Skeletal muscle tissue (tissue), 4 donors: ENCODE data around the gene CMIP. TPM values are rescaled to one million over a fixed set of nuclear protein-coding genes. Genes with fewer than 3 reads are reported as not detected.

Experiments used
- H3K27ac ChIP-seq: one replicate; pipeline ENCODE4 v1.7.0; 2013; ENCODE audit warnings: mild to moderate bottlenecking, low read depth, low read length, inconsistent platforms
- H3K27me3 ChIP-seq, 3 donors: one replicate each; pipeline ENCODE4 v1.7.0; 2013; ENCODE audit warnings: low read length in 3 of 3; ENCODE audit not compliant: control insufficient read depth in 3 of 3, insufficient read depth in 3 of 3
- H3K36me3 ChIP-seq, 3 donors: one replicate each; pipeline ENCODE4 v1.7.0; 2013; ENCODE audit warnings: low read length in 3 of 3; ENCODE audit not compliant: control insufficient read depth in 3 of 3, insufficient read depth in 3 of 3
- H3K4me1 ChIP-seq, 3 donors: one replicate each; pipeline ENCODE4 v1.7.0; 2013; ENCODE audit warnings: low read length in 3 of 3, mild to moderate bottlenecking in 3 of 3; ENCODE audit not compliant: control insufficient read depth in 3 of 3, insufficient read depth in 3 of 3
- H3K4me3 ChIP-seq, 3 donors: one replicate each; pipeline ENCODE4 v1.7.0; 2013; ENCODE audit warnings: low read length in 3 of 3
- H3K9ac ChIP-seq, 3 donors: one replicate each; pipeline ENCODE4 v1.7.0; 2013; ENCODE audit warnings: low read length in 3 of 3, mild to moderate bottlenecking in 3 of 3, moderate library complexity in 2 of 3, low read depth in 1 of 3
- H3K9me3 ChIP-seq, 3 donors: one replicate each; pipeline ENCODE4 v1.7.0; 2013; ENCODE audit warnings: low read length in 3 of 3; ENCODE audit not compliant: control insufficient read depth in 3 of 3
- total RNA-seq: library from RNA; depleted of rRNA; stranded (reverse); fragments of >200 nt; gene quantifications from one replicate; pipeline ENCODE4 v1.2.3, GENCODE V29; 2014
- donor health status: Osteomylitis.

CMIP gene
- total RNA-seq, 1 donor from 2014 or later: 6.8 TPM

DNA sequence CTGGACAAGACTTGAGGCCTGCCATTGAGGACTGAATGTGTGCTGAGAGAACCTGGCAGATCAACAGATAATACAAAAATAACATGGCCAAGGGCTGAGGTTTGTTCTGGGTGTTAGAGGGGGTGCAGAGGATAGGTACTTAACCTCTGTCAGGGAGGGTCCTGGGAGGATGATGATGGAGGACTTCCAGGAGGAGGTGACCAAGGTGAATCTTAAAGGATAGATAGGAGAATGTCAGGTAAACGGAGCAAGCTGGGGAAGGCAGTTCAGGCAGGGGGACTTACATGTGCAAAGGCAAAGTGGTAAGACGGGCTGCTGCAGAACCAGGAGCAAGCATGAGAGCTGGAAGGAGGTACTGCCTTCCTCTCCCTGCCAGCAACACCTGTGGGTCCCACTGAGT, 214.6 kb downstream of the CMIP start:
- Histone ChIP-seq H3K27me3 (no peaks in the 10 kb centered on the region), H3K9me3 (no peaks in the 10 kb centered on the region), H3K36me3 (peaks cover 2 to 18% (median 4%) of the 10 kb centered on the region in 3 donors), H3K9ac (no peak overlapping the region), H3K4me1 (no peaks in the 10 kb centered on the region), H3K27ac (no peak overlapping the region), H3K4me3 (no peak overlapping the region)

DNA sequence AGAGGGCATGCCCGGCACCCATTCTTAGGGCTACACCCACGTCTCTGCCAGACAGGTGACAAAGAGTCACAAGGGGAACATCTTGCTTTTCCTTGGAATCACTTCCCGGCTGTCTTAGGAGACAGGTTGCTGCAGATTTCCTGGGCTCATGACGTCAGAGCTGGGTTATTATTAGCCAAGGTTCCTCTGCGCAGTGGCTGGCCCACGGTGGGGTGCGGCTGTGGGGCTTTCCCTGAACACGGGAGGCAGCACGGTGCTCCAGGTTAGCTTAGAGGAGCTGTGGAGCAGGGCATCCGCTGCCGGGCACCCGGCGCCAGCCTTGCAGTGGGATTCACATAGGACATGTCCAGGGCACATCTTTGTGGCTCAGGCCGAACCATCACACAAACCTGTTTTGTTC, 216.5 kb downstream of the CMIP start:
- Histone ChIP-seq H3K9me3 (peaks cover 0 to 2% (median 0%) of the 10 kb centered on the region in 3 donors), H3K27ac (no peak overlapping the region), H3K36me3 (peaks cover 2 to 21% (median 5%) of the 10 kb centered on the region in 3 donors), H3K4me3 (no peak overlapping the region), H3K9ac (no peak overlapping the region), H3K27me3 (no peaks in the 10 kb centered on the region), H3K4me1 (no peaks in the 10 kb centered on the region)

DNA sequence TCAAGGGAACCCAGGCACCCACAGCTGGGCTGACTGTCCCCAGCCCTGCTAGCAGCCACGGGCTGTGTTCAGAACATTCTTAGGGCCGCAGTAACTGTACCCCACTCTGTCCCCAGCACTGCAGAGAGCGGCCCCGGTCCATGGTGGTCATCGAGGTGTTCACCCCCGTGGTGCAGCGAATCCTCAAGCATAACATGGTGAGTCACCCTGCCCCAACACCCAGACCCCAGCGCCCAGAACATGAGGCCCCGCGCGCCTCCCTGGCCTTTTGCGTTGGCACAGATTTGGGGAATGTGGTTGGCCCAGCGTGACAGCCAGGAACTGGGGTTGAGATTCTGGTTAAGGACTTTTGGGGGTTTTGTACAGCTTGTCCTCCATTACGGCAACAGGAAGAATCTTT, 219.5 kb downstream of the CMIP start:
- Histone ChIP-seq H3K9ac (no peak overlapping the region), H3K27me3 (no peaks in the 10 kb centered on the region), H3K36me3 (peaks cover 2 to 10% (median 2%) of the 10 kb centered on the region in 3 donors), H3K9me3 (peaks cover 0 to 2% (median 0%) of the 10 kb centered on the region in 3 donors), H3K4me3 (no peak overlapping the region), H3K4me1 (no peaks in the 10 kb centered on the region), H3K27ac (no peak overlapping the region)

- H3K27me3 ChIP-seq: no peaks in the 10 kb centered on the region
- no peak overlapping the region for H3K9ac ChIP-seq
- H3K4me3 ChIP-seq: no peak overlapping the region
- peaks cover 0 to 2% (median 0%) of the 10 kb centered on the region in 3 donors for H3K9me3 ChIP-seq
- peaks cover 2 to 9% (median 7%) of the 10 kb centered on the region in 3 donors for H3K36me3 ChIP-seq
- H3K4me1 ChIP-seq: no peaks in the 10 kb centered on the region
- no peak overlapping the region for H3K27ac ChIP-seq
Observed at GRCh38 chr16:81665588-81665987, 221.0 kb downstream of the CMIP start.

DNA sequence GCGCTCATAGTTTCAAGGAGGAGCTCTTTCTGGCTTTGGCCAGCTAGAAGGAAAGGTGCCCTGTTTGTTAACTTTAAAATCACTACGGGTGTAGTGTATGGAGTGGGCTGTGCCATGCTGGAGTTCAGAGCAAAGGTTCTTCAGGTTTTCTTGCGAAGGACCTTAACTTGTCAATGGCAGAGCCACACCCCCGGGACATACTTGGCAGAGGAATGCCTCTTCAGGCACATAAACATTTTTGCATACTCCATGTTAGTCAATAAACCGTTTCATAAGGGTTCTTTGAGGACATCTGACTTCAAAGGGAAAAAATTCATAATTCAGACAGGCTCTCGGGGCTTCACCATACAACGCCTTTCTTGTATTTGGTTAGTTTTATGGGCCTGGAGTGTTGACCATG, 221.5 kb downstream of the CMIP start:
- H3K4me1 ChIP-seq: no peaks in the 10 kb centered on the region
- H3K9me3 ChIP-seq: peaks cover 0 to 2% (median 0%) of the 10 kb centered on the region in 3 donors
- peaks cover 2 to 8% (median 7%) of the 10 kb centered on the region in 3 donors for H3K36me3 ChIP-seq
- no peak overlapping the region for H3K9ac ChIP-seq
- H3K27me3 ChIP-seq: no peaks in the 10 kb centered on the region
- no peak overlapping the region for H3K27ac ChIP-seq
- no peak overlapping the region for H3K4me3 ChIP-seq

DNA sequence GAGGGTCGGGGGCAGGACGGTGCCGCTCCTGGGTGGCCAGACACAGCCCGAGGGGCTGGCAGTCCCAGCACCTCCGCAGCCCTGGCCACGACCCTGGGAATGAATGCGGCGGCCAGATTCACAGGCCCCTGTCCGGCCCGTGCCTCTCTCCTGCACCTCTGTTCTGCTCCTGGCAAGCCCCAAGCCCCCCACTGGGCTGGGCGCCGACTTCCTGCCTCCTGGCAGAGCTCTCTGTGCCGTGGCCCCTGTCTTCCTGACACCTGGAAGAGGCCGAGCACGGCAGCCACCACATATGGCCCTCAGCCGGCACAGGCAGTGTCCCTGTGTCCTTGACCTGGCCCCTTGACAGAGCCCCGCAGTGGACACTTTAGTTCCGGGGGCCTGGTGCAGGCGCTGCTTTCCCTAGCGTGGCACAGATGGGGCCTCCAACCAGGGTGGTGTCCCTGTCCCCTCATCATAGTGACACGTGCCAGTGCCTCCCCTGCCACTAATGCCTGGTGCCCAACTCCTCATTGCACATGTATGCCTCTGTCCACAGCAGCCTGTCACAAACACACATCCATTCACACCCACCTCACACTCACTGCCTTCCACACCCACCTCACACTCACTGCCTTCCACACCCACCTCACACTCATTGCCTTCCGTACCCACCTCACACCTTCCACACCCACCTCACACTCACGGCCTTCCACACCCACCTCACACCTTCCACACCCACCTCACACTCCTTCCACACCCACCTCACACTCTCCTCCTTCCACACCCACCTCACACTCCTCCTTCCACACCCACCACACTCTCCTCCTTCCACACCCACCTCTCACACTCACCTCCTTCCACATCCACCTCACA, 223.9 kb downstream of the CMIP start:
- H3K9me3 ChIP-seq: peaks cover 0 to 2% (median 0%) of the 10 kb centered on the region in 3 donors
- H3K9ac ChIP-seq: no peak overlapping the region
- no peak overlapping the region for H3K27ac ChIP-seq
- H3K4me1 ChIP-seq: no peaks in the 10 kb centered on the region
- H3K27me3 ChIP-seq: no peaks in the 10 kb centered on the region
- H3K4me3 ChIP-seq: no peak overlapping the region
- peaks cover 5 to 9% (median 6%) of the 10 kb centered on the region in 3 donors for H3K36me3 ChIP-seq

DNA sequence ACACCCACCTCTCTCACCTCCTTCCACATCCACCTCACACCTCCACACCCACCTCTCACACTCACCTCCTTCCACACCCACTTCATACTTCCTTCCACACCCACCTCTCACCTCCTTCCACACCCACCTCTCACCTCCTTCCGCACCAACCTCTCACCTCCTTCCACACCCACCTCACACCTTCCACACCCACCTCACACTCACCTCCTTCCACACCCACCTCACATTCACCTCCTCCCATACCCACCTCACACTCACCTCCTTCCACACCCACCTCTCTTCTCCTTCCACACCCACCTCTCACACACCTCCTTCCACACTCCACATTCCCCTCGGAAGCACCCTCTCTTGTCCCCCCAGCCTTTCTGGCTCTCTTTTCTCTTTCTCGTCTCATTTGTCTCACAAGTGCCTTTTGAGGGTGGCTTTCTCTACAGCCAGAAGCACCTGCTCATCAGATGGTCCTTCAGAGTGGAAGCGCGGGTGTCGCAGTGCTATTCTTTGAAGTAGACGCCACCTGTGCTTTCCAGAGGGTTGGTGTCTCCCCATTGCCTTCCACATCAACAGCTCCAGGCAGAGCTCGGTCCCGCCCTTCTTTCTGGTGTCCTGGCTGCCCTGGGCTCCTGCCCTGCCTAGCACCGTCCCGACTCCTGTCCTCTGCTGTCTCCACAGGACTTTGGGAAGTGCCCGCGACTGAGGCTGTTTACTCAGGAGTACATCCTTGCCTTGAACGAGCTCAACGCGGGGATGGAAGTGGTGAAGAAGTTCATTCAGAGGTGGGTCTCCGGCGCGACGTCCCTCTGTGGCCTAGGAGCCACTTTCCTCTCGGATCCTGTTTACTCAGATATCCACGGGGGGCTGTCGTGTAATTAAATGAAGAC, 225.1 kb downstream of the CMIP start:
- Histone ChIP-seq H3K9me3 (peaks cover 0 to 2% (median 0%) of the 10 kb centered on the region in 3 donors), H3K27me3 (no peaks in the 10 kb centered on the region), H3K36me3 (peaks cover 4 to 9% (median 5%) of the 10 kb centered on the region in 3 donors), H3K4me1 (no peaks in the 10 kb centered on the region), H3K4me3 (no peak overlapping the region), H3K9ac (no peak overlapping the region), H3K27ac (no peak overlapping the region)

GRCh38 chr16:81671738-81672597, 227.4 kb downstream of the CMIP start:
- no peaks in the 10 kb centered on the region for H3K9me3 ChIP-seq
- peaks cover 5 to 8% (median 6%) of the 10 kb centered on the region in 3 donors for H3K36me3 ChIP-seq
- no peak overlapping the region for H3K9ac ChIP-seq
- H3K27me3 ChIP-seq: no peaks in the 10 kb centered on the region
- H3K27ac ChIP-seq: no peak overlapping the region
- H3K4me3 ChIP-seq: no peak overlapping the region
- no peaks in the 10 kb centered on the region for H3K4me1 ChIP-seq

DNA sequence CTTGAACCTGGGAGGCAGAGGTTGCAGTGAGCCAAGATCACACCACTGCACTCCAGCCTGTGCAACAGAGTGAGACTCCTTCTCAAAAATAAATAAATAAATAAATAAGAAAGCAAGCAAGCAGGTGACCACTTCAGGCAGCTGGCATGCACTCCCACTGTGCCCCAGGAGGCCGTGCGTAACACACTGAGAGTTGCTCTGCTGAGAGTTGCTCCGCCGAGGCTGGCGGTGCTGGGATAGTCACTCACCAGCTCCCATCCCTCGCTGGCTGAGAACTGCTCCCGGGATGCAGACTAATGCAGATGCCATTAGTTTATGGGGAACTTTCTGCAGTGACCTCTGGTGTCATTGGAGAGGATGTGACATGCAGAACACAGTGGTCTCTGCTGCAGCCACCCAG, 228.8 kb downstream of the CMIP start:
- Histone ChIP-seq H3K9me3 (no peaks in the 10 kb centered on the region), H3K4me3 (no peak overlapping the region), H3K9ac (no peak overlapping the region), H3K36me3 (peaks cover 5 to 8% (median 6%) of the 10 kb centered on the region in 3 donors), H3K27ac (no peak overlapping the region), H3K27me3 (peaks cover 0 to 5% (median 0%) of the 10 kb centered on the region in 3 donors), H3K4me1 (peaks cover 0 to 6% (median 0%) of the 10 kb centered on the region in 3 donors)
